ENCODE results near the gene LCP1.

The LCP1 gene

GRCh38 chr13:46207828-46208227 lies 25.9 kb upstream of the LCP1 start:
- no peak overlapping the region for H3K27ac ChIP-seq
- TF ChIP-seq CTCF (IDR thresholded peaks at IDR 0.05): no peak
- no peak for TF ChIP-seq ZFX (IDR thresholded peaks at IDR 0.05; ENCODE audit: borderline replicate concordance)

- TF ChIP-seq CTCF (IDR thresholded peaks at IDR 0.05): no peak
- no peak for TF ChIP-seq ZFX (IDR thresholded peaks at IDR 0.05; ENCODE audit: borderline replicate concordance)
- H3K27ac ChIP-seq: no peak overlapping the region
Observed at GRCh38 chr13:46206143-46206542, 24.2 kb upstream of the LCP1 start.

GRCh38 chr13:46202966-46203365 lies 21.0 kb upstream of the LCP1 start:
- TF ChIP-seq CTCF (IDR thresholded peaks at IDR 0.05) (no peak), ZFX (IDR thresholded peaks at IDR 0.05; ENCODE audit: borderline replicate concordance) (no peak)
- no peak overlapping the region for H3K27ac ChIP-seq

GRCh38 chr13:46202188-46202795 lies 20.3 kb upstream of the LCP1 start:
- TF ChIP-seq CTCF (IDR thresholded peaks at IDR 0.05): no peak
- TF ChIP-seq ZFX (IDR thresholded peaks at IDR 0.05; ENCODE audit: borderline replicate concordance): no peak
- no peak overlapping the region for H3K27ac ChIP-seq

- TF ChIP-seq CTCF (IDR thresholded peaks at IDR 0.05) (no peak), ZFX (IDR thresholded peaks at IDR 0.05; ENCODE audit: borderline replicate concordance) (no peak)
- no peak overlapping the region for H3K27ac ChIP-seq
Observed at GRCh38 chr13:46198696-46199193, 16.8 kb upstream of the LCP1 start.

- H3K27ac ChIP-seq: no peak overlapping the region
- TF ChIP-seq ZFX (IDR thresholded peaks at IDR 0.05; ENCODE audit: borderline replicate concordance): no peak
- no peak for TF ChIP-seq CTCF (IDR thresholded peaks at IDR 0.05)
Observed at GRCh38 chr13:46197299-46198048, 15.5 kb upstream of the LCP1 start.

GRCh38 chr13:46195016-46195415 lies 13.0 kb upstream of the LCP1 start:
- H3K27ac ChIP-seq: no peak overlapping the region
- TF ChIP-seq CTCF (IDR thresholded peaks at IDR 0.05) (no peak), ZFX (IDR thresholded peaks at IDR 0.05; ENCODE audit: borderline replicate concordance) (no peak)

Data from 22Rv1 (cell line).